Stomach (tissue), 4 donors: Measurements from ENCODE around the gene CSNK2A2.

ENCODE experiments used
- EP300 ChIP-seq: sonication (generic); formaldehyde crosslinking; IDR thresholded peaks from one replicate; pipeline ENCODE4 v1.6.1; 2017; ENCODE audit warnings: antibody characterized with exemption
- TF ChIP-seq, protein P1 (sequence below), 7 experiments: fragments of 450-650 bp in 4 of 7; fragments of 200-600 bp in 3 of 7; sonication (generic) in 3 of 7; IDR thresholded peaks; one replicate each; pipeline ENCODE4 v1.5.1; 2016 to 2019; ENCODE audit warnings: antibody characterized with exemption in 7 of 7, control low read depth in 2 of 7, mild to moderate bottlenecking in 1 of 7

DNA sequence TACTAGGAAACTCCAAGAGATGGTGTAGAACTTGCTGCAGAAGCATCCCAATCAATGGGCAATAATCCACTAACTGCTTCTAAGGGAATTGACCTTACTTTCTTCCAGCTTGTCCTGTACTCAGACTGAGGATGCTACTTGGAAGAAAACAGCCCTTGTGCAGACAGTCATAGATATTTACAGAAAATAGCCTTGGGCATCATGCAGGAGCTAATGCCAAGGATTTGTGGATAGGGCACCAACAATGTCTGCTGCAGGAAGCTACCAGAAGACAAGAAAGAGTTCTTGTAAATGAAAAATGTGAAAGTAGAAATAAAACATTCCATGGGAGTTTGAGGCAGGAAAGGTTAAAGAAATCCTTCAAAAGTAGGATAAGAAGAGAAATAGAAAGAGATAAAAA, 21.5 kb upstream of the CSNK2A2 start:
- TF ChIP-seq, protein P1, sequence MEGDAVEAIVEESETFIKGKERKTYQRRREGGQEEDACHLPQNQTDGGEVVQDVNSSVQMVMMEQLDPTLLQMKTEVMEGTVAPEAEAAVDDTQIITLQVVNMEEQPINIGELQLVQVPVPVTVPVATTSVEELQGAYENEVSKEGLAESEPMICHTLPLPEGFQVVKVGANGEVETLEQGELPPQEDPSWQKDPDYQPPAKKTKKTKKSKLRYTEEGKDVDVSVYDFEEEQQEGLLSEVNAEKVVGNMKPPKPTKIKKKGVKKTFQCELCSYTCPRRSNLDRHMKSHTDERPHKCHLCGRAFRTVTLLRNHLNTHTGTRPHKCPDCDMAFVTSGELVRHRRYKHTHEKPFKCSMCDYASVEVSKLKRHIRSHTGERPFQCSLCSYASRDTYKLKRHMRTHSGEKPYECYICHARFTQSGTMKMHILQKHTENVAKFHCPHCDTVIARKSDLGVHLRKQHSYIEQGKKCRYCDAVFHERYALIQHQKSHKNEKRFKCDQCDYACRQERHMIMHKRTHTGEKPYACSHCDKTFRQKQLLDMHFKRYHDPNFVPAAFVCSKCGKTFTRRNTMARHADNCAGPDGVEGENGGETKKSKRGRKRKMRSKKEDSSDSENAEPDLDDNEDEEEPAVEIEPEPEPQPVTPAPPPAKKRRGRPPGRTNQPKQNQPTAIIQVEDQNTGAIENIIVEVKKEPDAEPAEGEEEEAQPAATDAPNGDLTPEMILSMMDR (IDR thresholded peaks at IDR 0.05): no peak
- TF ChIP-seq EP300: no peak
